ENCODE measurements around the gene TCF3.
A peak's percentile ranks its signal among the peaks of the same experiment; 100 is the strongest.
"Not testable (repeated sequence)": the region's sequence is repeated elsewhere in the genome, so short reads cannot be mapped to it uniquely, and the experiment has no call there.

TCF3 gene

GRCh38 chr19:1672769-1673644, 20.6 kb upstream of the TCF3 start:
- WGBS, 2 donors (ENCODE audit: extremely low coverage in 2 of 2, insufficient read length in 2 of 2, insufficient replicate concordance in 1 of 2): no CpG with 5 or more reads among the region's 33 CpGs
- Histone ChIP-seq H2AK5ac (ENCODE audit: low read depth, low read length) (no peak overlapping the region), H3K27me3 (ENCODE audit: control insufficient read depth in 3 of 3, insufficient read depth in 3 of 3, low read depth in 1 of 3, low read length in 3 of 3) (peaks cover 9 to 88% (median 80%) of the 10 kb centered on the region in 3 experiments)

GRCh38 chr19:1672038-1672768, 19.8 kb upstream of the TCF3 start:
- no peak for DNase-seq (ENCODE audit: low spot score)
- H2BK120ac ChIP-seq (ENCODE audit: low read depth, low read length): no peak overlapping the region
- H2BK12ac ChIP-seq (ENCODE audit: low read length): no peak overlapping the region
- H3K4me2 ChIP-seq (ENCODE audit: insufficient read depth, low read length, poor library complexity, severe bottlenecking): peak overlapping the region; percentile 25
- peak overlapping the region; percentile 55 for H3K23ac ChIP-seq (ENCODE audit: low read depth, low read length, poor library complexity)
- H3K18ac ChIP-seq (ENCODE audit: low read length): peak overlapping the region; percentile 96
- no peaks in the 10 kb centered on the region for H3K9me3 ChIP-seq (replicated peaks in 1 of 2; ENCODE audit: control insufficient read depth in 2 of 2, insufficient read depth in 1 of 2, low read depth in 1 of 2, low read length in 2 of 2)
- no peak overlapping the region for H4K91ac ChIP-seq (ENCODE audit: low read depth, low read length, poor library complexity)
- no peak overlapping the region for H3K9ac ChIP-seq (ENCODE audit: low read depth, low read length, poor library complexity)
- no CpG with 5 or more reads among the region's 57 CpGs for WGBS, 2 donors (ENCODE audit: extremely low coverage in 2 of 2, insufficient read length in 2 of 2, insufficient replicate concordance in 1 of 2)
- no peak overlapping the region for H3K4ac ChIP-seq (ENCODE audit: low read length)
- H3K27ac ChIP-seq (replicated peaks; ENCODE audit: low read length): no peak overlapping the region
- peaks cover 0 to 13% of the 10 kb centered on the region in 2 donors for H3K4me1 ChIP-seq (ENCODE audit: control insufficient read depth in 2 of 2, insufficient read depth in 1 of 2, low read depth in 1 of 2, low read length in 2 of 2)
- H3K79me1 ChIP-seq (ENCODE audit: low read depth, low read length): no peaks in the 10 kb centered on the region
- no peak overlapping the region for H2BK5ac ChIP-seq (ENCODE audit: low read length)
- no peaks in the 10 kb centered on the region for H3K36me3 ChIP-seq (replicated peaks in 1 of 2; ENCODE audit: control insufficient read depth in 2 of 2, insufficient read depth in 2 of 2, low read length in 2 of 2)
- H2BK15ac ChIP-seq (ENCODE audit: low read length): no peak overlapping the region
- peaks cover 9 to 87% (median 81%) of the 10 kb centered on the region in 3 experiments for H3K27me3 ChIP-seq (ENCODE audit: control insufficient read depth in 3 of 3, insufficient read depth in 3 of 3, low read depth in 1 of 3, low read length in 3 of 3)
- H2AFZ ChIP-seq (ENCODE audit: low read length): peak overlapping the region; percentile 72
- peak overlapping the region; percentile 17 for H4K8ac ChIP-seq (ENCODE audit: low read depth, low read length)
- H3K14ac ChIP-seq (ENCODE audit: low read length): no peak overlapping the region
- H3K4me3 ChIP-seq (ENCODE audit: low read length in 2 of 2): no peak overlapping the region
- H2AK5ac ChIP-seq (ENCODE audit: low read depth, low read length): peak overlapping the region; percentile 75

More at GRCh38 chr19:1672769-1673644, 20.6 kb upstream of the TCF3 start:
- no peaks in the 10 kb centered on the region for H3K36me3 ChIP-seq (replicated peaks in 1 of 2; ENCODE audit: control insufficient read depth in 2 of 2, insufficient read depth in 2 of 2, low read length in 2 of 2)
- no peak overlapping the region for H3K27ac ChIP-seq (replicated peaks; ENCODE audit: low read length)
- peak overlapping the region; percentile 26 for H3K23ac ChIP-seq (ENCODE audit: low read depth, low read length, poor library complexity)
- H2BK12ac ChIP-seq (ENCODE audit: low read length): no peak overlapping the region
- no peak overlapping the region for H3K14ac ChIP-seq (ENCODE audit: low read length)
- H3K9ac ChIP-seq (ENCODE audit: low read depth, low read length, poor library complexity): no peak overlapping the region
- DNase-seq (ENCODE audit: low spot score): no peak
- no peaks in the 10 kb centered on the region for H3K9me3 ChIP-seq (replicated peaks in 1 of 2; ENCODE audit: control insufficient read depth in 2 of 2, insufficient read depth in 1 of 2, low read depth in 1 of 2, low read length in 2 of 2)
- no peak overlapping the region for H4K91ac ChIP-seq (ENCODE audit: low read depth, low read length, poor library complexity)
- H3K4me1 ChIP-seq (ENCODE audit: control insufficient read depth in 2 of 2, insufficient read depth in 1 of 2, low read depth in 1 of 2, low read length in 2 of 2): peaks cover 0 to 10% of the 10 kb centered on the region in 2 donors
- no peak overlapping the region for H2BK15ac ChIP-seq (ENCODE audit: low read length)
- no peak overlapping the region for H3K4ac ChIP-seq (ENCODE audit: low read length)
- no peak overlapping the region for H3K18ac ChIP-seq (ENCODE audit: low read length)
- peak overlapping the region in 1 of 2 donors; percentile 3 for H3K4me3 ChIP-seq (ENCODE audit: low read length in 2 of 2)
- no peak overlapping the region for H2AFZ ChIP-seq (ENCODE audit: low read length)
- no peaks in the 10 kb centered on the region for H3K79me1 ChIP-seq (ENCODE audit: low read depth, low read length)
- no peak overlapping the region for H3K4me2 ChIP-seq (ENCODE audit: insufficient read depth, low read length, poor library complexity, severe bottlenecking)
- peak overlapping the region; percentile 45 for H2BK5ac ChIP-seq (ENCODE audit: low read length)
- H4K8ac ChIP-seq (ENCODE audit: low read depth, low read length): no peak overlapping the region
- no peak overlapping the region for H2BK120ac ChIP-seq (ENCODE audit: low read depth, low read length)

- H2BK5ac ChIP-seq (ENCODE audit: low read length): no peak overlapping the region
- no peak overlapping the region for H3K14ac ChIP-seq (ENCODE audit: low read length)
- no peak overlapping the region for H3K4me3 ChIP-seq (ENCODE audit: low read length in 2 of 2)
- H3K9ac ChIP-seq (ENCODE audit: low read depth, low read length, poor library complexity): no peak overlapping the region
- H4K91ac ChIP-seq (ENCODE audit: low read depth, low read length, poor library complexity): no peak overlapping the region
- H3K4ac ChIP-seq (ENCODE audit: low read length): no peak overlapping the region
- WGBS, 2 donors (ENCODE audit: extremely low coverage in 2 of 2, insufficient read length in 2 of 2, insufficient replicate concordance in 1 of 2): no CpG with 5 or more reads among the region's 17 CpGs
- DNase-seq (ENCODE audit: low spot score): no peak
- no peak overlapping the region for H4K8ac ChIP-seq (ENCODE audit: low read depth, low read length)
- H3K18ac ChIP-seq (ENCODE audit: low read length): peak overlapping the region; percentile 85
- peaks cover 9 to 82% (median 77%) of the 10 kb centered on the region in 3 experiments for H3K27me3 ChIP-seq (ENCODE audit: control insufficient read depth in 3 of 3, insufficient read depth in 3 of 3, low read depth in 1 of 3, low read length in 3 of 3)
- H2BK120ac ChIP-seq (ENCODE audit: low read depth, low read length): no peak overlapping the region
- peaks cover 0 to 14% of the 10 kb centered on the region in 2 donors for H3K4me1 ChIP-seq (ENCODE audit: control insufficient read depth in 2 of 2, insufficient read depth in 1 of 2, low read depth in 1 of 2, low read length in 2 of 2)
- H2BK15ac ChIP-seq (ENCODE audit: low read length): no peak overlapping the region
- H3K23ac ChIP-seq (ENCODE audit: low read depth, low read length, poor library complexity): no peak overlapping the region
- H2BK12ac ChIP-seq (ENCODE audit: low read length): peak overlapping the region; percentile 58
- H2AFZ ChIP-seq (ENCODE audit: low read length): peak overlapping the region; percentile 72
- no peaks in the 10 kb centered on the region for H3K9me3 ChIP-seq (replicated peaks in 1 of 2; ENCODE audit: control insufficient read depth in 2 of 2, insufficient read depth in 1 of 2, low read depth in 1 of 2, low read length in 2 of 2)
- H3K27ac ChIP-seq (replicated peaks; ENCODE audit: low read length): no peak overlapping the region
- H2AK5ac ChIP-seq (ENCODE audit: low read depth, low read length): peak overlapping the region; percentile 75
- H3K4me2 ChIP-seq (ENCODE audit: insufficient read depth, low read length, poor library complexity, severe bottlenecking): peak overlapping the region; percentile 25
- no peaks in the 10 kb centered on the region for H3K79me1 ChIP-seq (ENCODE audit: low read depth, low read length)
- no peaks in the 10 kb centered on the region for H3K36me3 ChIP-seq (replicated peaks in 1 of 2; ENCODE audit: control insufficient read depth in 2 of 2, insufficient read depth in 2 of 2, low read length in 2 of 2)
Observed at GRCh38 chr19:1671716-1672037, 19.3 kb upstream of the TCF3 start.

- Histone ChIP-seq H3K4me1 (ENCODE audit: control insufficient read depth in 2 of 2, insufficient read depth in 1 of 2, low read depth in 1 of 2, low read length in 2 of 2) (peaks cover 0 to 17% of the 10 kb centered on the region in 2 donors), H3K27me3 (ENCODE audit: control insufficient read depth in 3 of 3, insufficient read depth in 3 of 3, low read depth in 1 of 3, low read length in 3 of 3) (peaks cover 3 to 73% (median 72%) of the 10 kb centered on the region in 3 experiments)
- H3K27ac ChIP-seq (replicated peaks; ENCODE audit: low read length); H2BK120ac ChIP-seq (ENCODE audit: low read depth, low read length); H3K23ac ChIP-seq (ENCODE audit: low read depth, low read length, poor library complexity); H3K4me3 ChIP-seq (ENCODE audit: low read length in 2 of 2); H2BK5ac ChIP-seq (ENCODE audit: low read length); H2AK5ac ChIP-seq (ENCODE audit: low read depth, low read length); H2BK15ac ChIP-seq (ENCODE audit: low read length); H3K9ac ChIP-seq (ENCODE audit: low read depth, low read length, poor library complexity); H2AFZ ChIP-seq (ENCODE audit: low read length); H3K4me2 ChIP-seq (ENCODE audit: insufficient read depth, low read length, poor library complexity, severe bottlenecking); H4K8ac ChIP-seq (ENCODE audit: low read depth, low read length); H2BK12ac ChIP-seq (ENCODE audit: low read length); H3K9me3 ChIP-seq (replicated peaks in 1 of 2; ENCODE audit: control insufficient read depth in 2 of 2, insufficient read depth in 1 of 2, low read depth in 1 of 2, low read length in 2 of 2); H3K4ac ChIP-seq (ENCODE audit: low read length); DNase-seq (ENCODE audit: low spot score); H3K79me1 ChIP-seq (ENCODE audit: low read depth, low read length); H3K18ac ChIP-seq (ENCODE audit: low read length); H3K36me3 ChIP-seq (replicated peaks in 1 of 2; ENCODE audit: control insufficient read depth in 2 of 2, insufficient read depth in 2 of 2, low read length in 2 of 2); H4K91ac ChIP-seq (ENCODE audit: low read depth, low read length, poor library complexity); H3K14ac ChIP-seq (ENCODE audit: low read length): not testable (repeated sequence)
- WGBS, 2 donors (ENCODE audit: extremely low coverage in 2 of 2, insufficient read length in 2 of 2, insufficient replicate concordance in 1 of 2): no CpG with 5 or more reads among the region's 14 CpGs
Observed at GRCh38 chr19:1670747-1671146, 18.3 kb upstream of the TCF3 start.

All from neuronal stem cell (in vitro differentiated cells).